Left lung (tissue), 10 donors: ENCODE measurements around the gene EFTUD2. TPM values are rescaled to one million over a fixed set of nuclear protein-coding genes. Genes with fewer than 3 reads are reported as not detected.

Source experiments
- ATAC-seq: fragments of 200-7000 bp; cut with Tn5 transposase; one replicate; pipeline ENCODE4 v1.9.1; 2020; ENCODE audit warnings: moderate library complexity
- DNase-seq, 4 donors: peaks; one replicate each; pipeline ENCODE4 v3.0.0-alpha.2; 2013 to 2020
- H3K27ac ChIP-seq, 2 donors: fragments of 200-600 bp; sonication (generic) in 1 of 2; one replicate each; pipeline versions ENCODE4 v1.5.0 to v1.8.0; 2020 to 2021
- H3K27me3 ChIP-seq, 2 donors: fragments of 200-600 bp; sonication (generic) in 1 of 2; one replicate each; pipeline versions ENCODE4 v1.5.0 to v1.8.0; 2020 to 2021
- H3K36me3 ChIP-seq, 2 donors: fragments of 200-600 bp; sonication (generic) in 1 of 2; one replicate each; pipeline versions ENCODE4 v1.5.0 to v1.8.0; 2020 to 2021
- H3K4me1 ChIP-seq, 2 donors: fragments of 200-600 bp; one replicate each; pipeline ENCODE4 v1.8.0; 2021
- H3K4me3 ChIP-seq, 2 donors: fragments of 200-600 bp; sonication (generic) in 1 of 2; one replicate each; pipeline versions ENCODE4 v1.5.0 to v1.8.0; 2020 to 2021; ENCODE audit warnings: mild to moderate bottlenecking in 1 of 2
- H3K9me3 ChIP-seq, 2 donors: fragments of 200-600 bp; sonication (generic) in 1 of 2; one replicate each; pipeline versions ENCODE4 v1.5.0 to v1.8.0; 2020 to 2021
- intact Hi-C, 2 donors: fragments of 100-400 bp; cut with DNase I; formaldehyde crosslinking; loops; one replicate each; pipeline versions ENCODE4 v1.11.2 to v1.14.2; 2022
- polyA plus RNA-seq, 6 donors: library from polyadenylated mRNA; unstranded; fragments of 120-200 nt; gene quantifications; one replicate each; pipeline ENCODE4 v1.2.1, GENCODE V29; 2013; ENCODE audit not compliant: insufficient read length in 6 of 6
- total RNA-seq, 2 donors: library from RNA; stranded (reverse); fragmentation: NEBNext Ultra II Directional; extraction: Animal tissue kit (Norgen Biotek cat#: 25700); gene quantifications; one replicate each; pipeline ENCODE4 v1.2.1, GENCODE V29; 2021
- TF ChIP-seq, protein P1 (sequence below), 2 donors: fragments of 200-600 bp; sonication (generic) in 1 of 2; IDR thresholded peaks; one replicate each; pipeline versions ENCODE4 v1.5.0 to v1.8.0; 2021; ENCODE audit warnings: antibody characterized with exemption in 2 of 2
- donor health status: DM: no; HTN: yes; CAD: no.
- donor health status: DM: no; HTN: no; CAD: no.

Gene EFTUD2
- total and polyA plus RNA-seq, 8 donors: 83.4 to 112 (median 95.1) TPM

DNA sequence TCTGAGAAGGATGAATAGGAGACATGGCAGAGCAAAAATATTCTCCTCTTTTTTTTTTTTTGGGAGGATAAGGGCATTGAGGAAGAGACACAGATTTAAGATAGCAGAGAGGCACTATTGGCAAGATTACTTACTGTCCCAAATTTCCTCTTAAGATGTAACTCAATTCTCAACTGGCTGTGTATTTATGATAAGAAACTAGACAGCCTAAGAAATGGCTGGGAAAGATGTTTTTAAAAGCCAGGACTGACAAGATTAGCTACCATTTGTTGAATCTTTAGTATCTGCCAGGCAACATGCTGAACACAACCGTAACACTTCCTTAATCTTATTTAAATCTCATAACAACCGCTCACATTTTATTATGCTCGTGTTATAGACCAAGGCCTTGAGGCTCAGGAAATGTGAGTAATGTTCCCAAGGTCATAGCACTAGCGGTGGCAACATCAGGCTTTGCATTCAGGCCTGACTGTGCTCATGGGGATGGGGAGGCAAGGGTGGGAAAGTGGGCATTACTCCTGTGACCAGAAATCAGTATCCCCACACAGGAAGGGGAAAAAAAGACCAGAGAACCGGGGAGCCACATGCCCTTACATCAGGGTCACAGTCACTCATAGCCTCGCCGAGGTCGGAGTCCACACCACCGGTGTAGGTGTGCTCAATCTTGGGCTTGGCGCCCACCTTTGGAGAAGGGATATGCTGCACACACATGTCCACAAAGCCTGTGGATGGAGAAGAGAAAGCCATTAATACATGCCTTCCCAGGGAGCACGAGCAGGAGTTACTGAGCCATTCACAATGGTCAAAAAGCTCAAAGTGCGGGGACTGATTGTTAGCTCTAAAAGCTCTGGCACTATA, 36.0 kb downstream of the EFTUD2 start:
- no peaks in the 10 kb centered on the region for H3K27me3 ChIP-seq
- no peak for ATAC-seq
- peaks cover 0 to 98% of the 10 kb centered on the region in 2 donors for H3K36me3 ChIP-seq
- TF ChIP-seq, protein P1, sequence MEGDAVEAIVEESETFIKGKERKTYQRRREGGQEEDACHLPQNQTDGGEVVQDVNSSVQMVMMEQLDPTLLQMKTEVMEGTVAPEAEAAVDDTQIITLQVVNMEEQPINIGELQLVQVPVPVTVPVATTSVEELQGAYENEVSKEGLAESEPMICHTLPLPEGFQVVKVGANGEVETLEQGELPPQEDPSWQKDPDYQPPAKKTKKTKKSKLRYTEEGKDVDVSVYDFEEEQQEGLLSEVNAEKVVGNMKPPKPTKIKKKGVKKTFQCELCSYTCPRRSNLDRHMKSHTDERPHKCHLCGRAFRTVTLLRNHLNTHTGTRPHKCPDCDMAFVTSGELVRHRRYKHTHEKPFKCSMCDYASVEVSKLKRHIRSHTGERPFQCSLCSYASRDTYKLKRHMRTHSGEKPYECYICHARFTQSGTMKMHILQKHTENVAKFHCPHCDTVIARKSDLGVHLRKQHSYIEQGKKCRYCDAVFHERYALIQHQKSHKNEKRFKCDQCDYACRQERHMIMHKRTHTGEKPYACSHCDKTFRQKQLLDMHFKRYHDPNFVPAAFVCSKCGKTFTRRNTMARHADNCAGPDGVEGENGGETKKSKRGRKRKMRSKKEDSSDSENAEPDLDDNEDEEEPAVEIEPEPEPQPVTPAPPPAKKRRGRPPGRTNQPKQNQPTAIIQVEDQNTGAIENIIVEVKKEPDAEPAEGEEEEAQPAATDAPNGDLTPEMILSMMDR (IDR thresholded peaks at IDR 0.05): no peak
- H3K4me1 ChIP-seq: no peaks in the 10 kb centered on the region
- DNase-seq: no peak
- no peak overlapping the region for H3K4me3 ChIP-seq
- no peaks in the 10 kb centered on the region for H3K9me3 ChIP-seq
- intact Hi-C loops: loop anchor here in 1 of 2 donors (10.0 kb wide), 1 partner anchor 88 kb away; no protein-coding TSS in a partner anchor
- H3K27ac ChIP-seq: no peak overlapping the region

DNA sequence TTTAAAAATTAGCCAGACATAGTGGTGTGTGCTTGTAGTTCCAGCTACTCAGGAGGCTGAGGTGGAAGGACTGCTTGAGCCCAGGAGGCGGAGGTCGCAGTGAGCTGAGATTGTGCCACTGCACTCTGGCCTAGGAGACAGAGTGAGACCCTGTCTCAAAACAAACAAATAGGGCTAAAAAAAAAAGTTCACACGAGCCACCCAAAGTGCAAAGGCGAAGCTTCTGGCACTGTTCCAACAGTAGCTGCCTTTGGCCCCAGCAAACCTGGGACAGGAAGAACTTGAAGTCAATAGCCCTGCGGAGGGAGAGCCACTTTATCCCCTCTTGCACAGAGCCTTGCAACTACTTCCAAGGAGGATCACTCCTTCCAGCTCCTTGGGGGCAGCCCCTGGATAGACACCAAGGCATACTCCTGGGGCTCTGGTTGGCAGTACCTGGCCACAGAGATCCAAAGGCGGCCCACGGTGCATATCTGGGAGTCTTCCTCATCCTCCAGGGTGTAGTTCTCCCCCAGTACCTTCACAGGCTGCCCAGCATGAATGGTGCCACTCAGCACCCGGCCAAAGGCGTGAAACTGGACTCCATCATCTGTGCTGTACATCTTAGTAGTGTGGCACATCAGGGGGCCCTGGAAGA, 36.8 kb downstream of the EFTUD2 start:
- Histone ChIP-seq H3K36me3 (peaks cover 0 to 98% of the 10 kb centered on the region in 2 donors), H3K27ac (no peak overlapping the region)

DNA sequence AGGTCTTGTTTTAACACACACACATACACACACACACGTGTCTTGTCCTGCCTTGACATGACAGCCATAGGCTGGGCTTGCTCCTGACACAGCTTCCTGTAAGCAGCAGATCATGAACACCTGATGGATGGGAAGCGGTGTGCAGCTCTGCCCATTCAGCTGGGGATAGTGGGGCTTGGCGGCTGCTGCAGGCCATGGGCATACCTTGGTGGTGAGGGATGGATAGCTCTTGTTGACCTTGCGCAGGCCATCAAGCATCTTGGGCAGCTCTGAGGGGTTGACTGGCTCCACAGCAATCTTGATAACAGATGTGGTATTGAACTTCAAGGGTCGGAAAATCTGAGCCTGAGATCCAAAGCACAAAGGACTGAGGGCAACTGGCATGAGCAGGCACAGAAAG, 39.5 kb downstream of the EFTUD2 start:
- H3K9me3 ChIP-seq: no peaks in the 10 kb centered on the region
- H3K27ac ChIP-seq: no peak overlapping the region
- no peak overlapping the region for H3K4me3 ChIP-seq
- ATAC-seq (no peak), DNase-seq (no peak)
- intact Hi-C loops: loop anchor here in 1 of 2 donors (10.0 kb wide), 1 partner anchor 85 kb away; no protein-coding TSS in a partner anchor
- no peaks in the 10 kb centered on the region for H3K27me3 ChIP-seq
- no peaks in the 10 kb centered on the region for H3K4me1 ChIP-seq
- H3K36me3 ChIP-seq: peaks cover 0 to 100% of the 10 kb centered on the region in 2 donors
- TF ChIP-seq, protein P1 (IDR thresholded peaks at IDR 0.05): no peak

More for the DNA sequence above, 36.8 kb downstream of the EFTUD2 start:
- intact Hi-C loops: loop anchor here in 1 of 2 donors (10.0 kb wide), 1 partner anchor 88 kb away; no protein-coding TSS in a partner anchor
- Histone ChIP-seq H3K4me3 (no peak overlapping the region), H3K4me1 (no peaks in the 10 kb centered on the region), H3K9me3 (no peaks in the 10 kb centered on the region), H3K27me3 (no peaks in the 10 kb centered on the region)
- DNase-seq (no peak), ATAC-seq (no peak)
- TF ChIP-seq, protein P1 (IDR thresholded peaks at IDR 0.05): no peak

DNA sequence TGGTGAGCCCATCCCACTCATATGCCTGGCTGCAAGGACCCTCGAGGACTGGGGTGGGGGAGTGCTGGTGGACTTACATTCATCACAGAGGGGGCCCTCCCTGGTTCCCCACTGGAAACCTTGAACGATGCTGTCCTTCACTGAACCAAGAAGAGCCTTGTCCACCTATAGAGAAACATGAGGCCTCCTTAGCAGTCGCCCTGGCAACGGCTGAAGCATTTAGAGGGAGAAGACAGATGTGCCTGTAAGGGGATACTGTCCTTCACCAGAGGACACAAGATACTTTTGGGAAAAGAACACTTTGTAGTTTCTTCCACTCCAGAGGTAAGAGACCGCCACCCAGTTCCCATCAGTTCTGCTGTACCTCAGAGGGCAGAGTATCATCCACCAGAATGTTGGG, 45.1 kb downstream of the EFTUD2 start:
- Histone ChIP-seq H3K27ac (no peak overlapping the region), H3K36me3 (peaks cover 0 to 100% of the 10 kb centered on the region in 2 donors), H3K27me3 (no peaks in the 10 kb centered on the region), H3K4me1 (no peaks in the 10 kb centered on the region), H3K4me3 (no peak overlapping the region), H3K9me3 (no peaks in the 10 kb centered on the region)
- intact Hi-C loops: no loop called here
- no peak for ATAC-seq
- TF ChIP-seq, protein P1 (IDR thresholded peaks at IDR 0.05): no peak
- no peak for DNase-seq

DNA sequence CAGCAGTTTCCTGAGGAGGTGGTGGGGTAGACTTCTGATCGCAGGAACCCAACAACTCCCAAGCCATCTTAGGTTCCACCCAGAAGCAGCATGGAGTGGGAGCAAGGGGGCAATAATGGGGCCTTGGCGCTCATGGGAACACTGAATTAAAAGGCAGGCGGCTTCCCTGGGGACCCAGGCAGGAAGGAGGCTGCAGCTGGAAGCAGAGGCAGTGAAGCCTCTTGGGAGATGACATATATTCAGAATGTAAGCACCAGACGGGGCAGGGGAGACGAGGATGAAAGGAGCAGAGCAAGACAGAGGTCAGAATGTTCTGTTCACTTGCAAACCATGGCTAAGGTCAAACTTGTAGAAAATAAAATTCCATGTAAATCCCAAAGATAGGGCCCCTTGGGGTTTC, 48.6 kb downstream of the EFTUD2 start:
- no peak for ATAC-seq

More for the DNA sequence above, 48.6 kb downstream of the EFTUD2 start:
- Histone ChIP-seq H3K4me1 (no peaks in the 10 kb centered on the region), H3K27ac (no peak overlapping the region), H3K4me3 (no peak overlapping the region), H3K27me3 (no peaks in the 10 kb centered on the region), H3K36me3 (peaks cover 0 to 67% of the 10 kb centered on the region in 2 donors), H3K9me3 (no peaks in the 10 kb centered on the region)
- no peak for DNase-seq
- TF ChIP-seq, protein P1 (IDR thresholded peaks at IDR 0.05): no peak
- intact Hi-C loops: no loop called here
